Loucy (cell line): ENCODE results near the gene UBE2D2.
"Not testable (repeated sequence)": the region's sequence is repeated elsewhere in the genome, so short reads cannot be mapped to it uniquely, and the experiment has no call there.

Experiments
- H2AFZ ChIP-seq: fragments of 200-600 bp; sonication (generic); 2 replicates; pipeline ENCODE4 v1.6.0; 2016; ENCODE audit warnings: antibody characterized with exemption, mild to moderate bottlenecking, low read length, moderate library complexity
- H3F3A ChIP-seq: fragments of 200-600 bp; 2 replicates; pipeline ENCODE4 v1.6.0; 2016; ENCODE audit warnings: antibody characterized with exemption, low read depth, mild to moderate bottlenecking
- H3K27me3 ChIP-seq: fragments of 200-600 bp; sonication (generic); 2 replicates; pipeline ENCODE4 v1.6.1; 2014; ENCODE audit warnings: low read length, mild to moderate bottlenecking; ENCODE audit not compliant: insufficient read depth, poor library complexity, severe bottlenecking
- H3K36me3 ChIP-seq: fragments of 200-600 bp; sonication (generic); 2 replicates; pipeline ENCODE4 v1.6.1; 2016; ENCODE audit warnings: low read length; ENCODE audit not compliant: insufficient read depth
- H3K4me1 ChIP-seq: fragments of 200-600 bp; sonication (generic); 2 replicates; pipeline ENCODE4 v1.5.1; 2014; ENCODE audit warnings: low read length, mild to moderate bottlenecking; ENCODE audit not compliant: insufficient read depth, poor library complexity, severe bottlenecking
- H3K4me2 ChIP-seq: fragments of 200-600 bp; sonication (generic); 2 replicates; pipeline ENCODE4 v1.6.0; 2014; ENCODE audit warnings: antibody characterized with exemption, low read length, low read depth, mild to moderate bottlenecking; ENCODE audit not compliant: poor library complexity, severe bottlenecking
- H3K4me3 ChIP-seq: fragments of 200-600 bp; sonication (generic); 2 replicates; pipeline ENCODE4 v1.5.1; 2014; ENCODE audit warnings: low read length, mild to moderate bottlenecking, mixed read lengths; ENCODE audit not compliant: poor library complexity, severe bottlenecking
- H3K79me2 ChIP-seq: fragments of 200-600 bp; sonication (generic); 2 replicates; pipeline ENCODE4 v1.6.1; 2014; ENCODE audit warnings: low read length; ENCODE audit not compliant: insufficient read depth
- H3K9ac ChIP-seq: fragments of 200-600 bp; sonication (generic); 2 replicates; pipeline ENCODE4 v1.6.0; 2014; ENCODE audit warnings: mild to moderate bottlenecking, low read depth, low read length, moderate library complexity; ENCODE audit not compliant: poor library complexity, severe bottlenecking
- H3K9me2 ChIP-seq: fragments of 200-600 bp; sonication (generic); replicated peaks from 2 replicates; pipeline ENCODE4 v1.6.1; 2016; ENCODE audit warnings: low read depth, low read length, mixed read lengths
- H3K9me3 ChIP-seq: fragments of 200-600 bp; sonication (generic); 2 replicates; pipeline ENCODE4 v1.6.1; 2014; ENCODE audit warnings: mild to moderate bottlenecking, antibody characterized with exemption, low read length, low read depth; ENCODE audit not compliant: insufficient read depth
- H4K20me1 ChIP-seq: fragments of 200-600 bp; sonication (generic); 2 replicates; pipeline ENCODE4 v1.6.0; 2014; ENCODE audit warnings: antibody characterized with exemption, low read length, mild to moderate bottlenecking; ENCODE audit not compliant: insufficient read depth, poor library complexity, severe bottlenecking
- EZH2phosphoT487 ChIP-seq: fragments of 200-600 bp; IDR thresholded peaks from 2 replicates; pipeline ENCODE4 v1.6.1; 2018; ENCODE audit warnings: antibody characterized with exemption, mild to moderate bottlenecking, moderate library complexity, borderline replicate concordance
- TF ChIP-seq, protein P1 (sequence below): fragments of 200-600 bp; sonication (generic); conservative IDR thresholded peaks from 2 replicates; pipeline ENCODE4 v1.5.1; 2014; ENCODE audit warnings: mild to moderate bottlenecking, antibody characterized with exemption, low read length

UBE2D2 gene

DNA sequence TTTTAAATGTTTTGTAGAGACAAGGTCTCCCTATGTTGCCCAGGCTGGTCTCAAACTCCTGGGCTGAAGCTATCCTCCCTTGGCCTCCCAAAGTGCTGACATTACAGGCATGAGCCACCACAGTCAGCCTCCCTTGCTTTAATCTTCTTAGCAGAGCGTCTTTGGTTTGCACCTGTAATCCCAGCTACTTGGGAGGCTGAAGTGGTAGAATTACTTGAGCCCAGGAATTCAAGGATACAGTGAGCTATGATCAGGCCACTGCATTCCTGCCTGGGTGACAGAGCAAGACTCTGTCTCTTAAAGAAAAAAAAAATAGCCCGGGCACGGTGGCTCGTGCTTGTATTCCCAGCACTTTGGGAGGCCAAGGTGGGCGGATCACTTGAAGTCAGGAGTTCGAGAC lies 27.8 kb downstream of the UBE2D2 start:
- H3K9me2 ChIP-seq: no peaks in the 10 kb centered on the region
- no peak overlapping the region for H2AFZ ChIP-seq
- H3K4me1 ChIP-seq: no peaks in the 10 kb centered on the region
- no peaks in the 10 kb centered on the region for H3K9me3 ChIP-seq
- no peaks in the 10 kb centered on the region for H3K27me3 ChIP-seq
- no peak overlapping the region for H3K4me3 ChIP-seq
- peaks cover 75% of the 10 kb centered on the region for H4K20me1 ChIP-seq
- peaks cover 21% of the 10 kb centered on the region for H3K36me3 ChIP-seq
- H3F3A ChIP-seq: no peaks in the 10 kb centered on the region
- TF ChIP-seq, protein P1, sequence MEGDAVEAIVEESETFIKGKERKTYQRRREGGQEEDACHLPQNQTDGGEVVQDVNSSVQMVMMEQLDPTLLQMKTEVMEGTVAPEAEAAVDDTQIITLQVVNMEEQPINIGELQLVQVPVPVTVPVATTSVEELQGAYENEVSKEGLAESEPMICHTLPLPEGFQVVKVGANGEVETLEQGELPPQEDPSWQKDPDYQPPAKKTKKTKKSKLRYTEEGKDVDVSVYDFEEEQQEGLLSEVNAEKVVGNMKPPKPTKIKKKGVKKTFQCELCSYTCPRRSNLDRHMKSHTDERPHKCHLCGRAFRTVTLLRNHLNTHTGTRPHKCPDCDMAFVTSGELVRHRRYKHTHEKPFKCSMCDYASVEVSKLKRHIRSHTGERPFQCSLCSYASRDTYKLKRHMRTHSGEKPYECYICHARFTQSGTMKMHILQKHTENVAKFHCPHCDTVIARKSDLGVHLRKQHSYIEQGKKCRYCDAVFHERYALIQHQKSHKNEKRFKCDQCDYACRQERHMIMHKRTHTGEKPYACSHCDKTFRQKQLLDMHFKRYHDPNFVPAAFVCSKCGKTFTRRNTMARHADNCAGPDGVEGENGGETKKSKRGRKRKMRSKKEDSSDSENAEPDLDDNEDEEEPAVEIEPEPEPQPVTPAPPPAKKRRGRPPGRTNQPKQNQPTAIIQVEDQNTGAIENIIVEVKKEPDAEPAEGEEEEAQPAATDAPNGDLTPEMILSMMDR: no peak
- no peak overlapping the region for H3K4me2 ChIP-seq
- H3K9ac ChIP-seq: no peak overlapping the region
- H3K79me2 ChIP-seq: peaks cover 97% of the 10 kb centered on the region

DNA sequence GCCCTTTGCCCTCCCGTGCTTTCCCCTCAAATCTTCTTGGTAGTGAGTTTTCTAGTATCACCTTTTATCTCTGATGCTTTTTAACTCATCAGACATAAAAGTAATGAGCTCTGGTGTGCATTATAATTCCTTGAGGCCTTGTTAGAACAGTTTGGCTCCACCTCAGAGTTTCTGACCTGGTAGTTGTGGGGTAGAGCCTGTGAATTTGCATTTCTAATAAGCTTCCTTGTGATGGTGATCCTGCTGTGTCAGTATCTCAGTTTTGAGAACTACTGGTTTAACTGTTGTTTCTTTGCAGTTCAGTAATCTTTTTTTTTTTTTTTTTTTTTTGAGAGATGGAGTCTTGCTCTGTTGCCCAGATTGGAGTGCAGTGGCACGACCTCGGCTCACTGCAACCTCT lies 31.1 kb downstream of the UBE2D2 start:
- H3K4me1 ChIP-seq: no peaks in the 10 kb centered on the region
- TF ChIP-seq EZH2phosphoT487: no peak
- TF ChIP-seq, protein P1: no peak
- no peaks in the 10 kb centered on the region for H3K9me2 ChIP-seq
- peaks cover 94% of the 10 kb centered on the region for H3K79me2 ChIP-seq
- no peak overlapping the region for H3K4me3 ChIP-seq
- no peak overlapping the region for H3K4me2 ChIP-seq
- peaks cover 2% of the 10 kb centered on the region for H3F3A ChIP-seq
- no peak overlapping the region for H3K9ac ChIP-seq
- no peak overlapping the region for H2AFZ ChIP-seq
- H3K36me3 ChIP-seq: peaks cover 9% of the 10 kb centered on the region
- H4K20me1 ChIP-seq: peaks cover 74% of the 10 kb centered on the region
- no peaks in the 10 kb centered on the region for H3K9me3 ChIP-seq
- no peaks in the 10 kb centered on the region for H3K27me3 ChIP-seq

DNA sequence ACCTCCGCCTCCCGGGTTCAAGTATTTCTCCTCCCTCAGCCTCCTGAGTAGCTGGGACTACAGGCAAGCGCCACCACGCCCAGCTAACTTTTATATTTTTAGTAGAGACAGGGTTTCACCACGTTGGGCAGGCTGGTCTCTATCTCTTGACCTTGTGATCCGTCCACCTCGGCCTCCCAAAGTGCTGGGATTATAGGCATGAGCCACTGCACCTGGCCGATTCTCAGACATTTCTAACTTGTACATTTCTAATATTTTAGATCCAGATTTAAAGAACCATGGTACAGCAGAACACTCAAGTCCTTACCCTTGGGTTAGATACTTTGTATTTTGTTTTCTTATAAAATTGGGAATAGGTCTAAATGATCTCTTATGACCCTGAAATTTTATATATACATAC lies 31.9 kb downstream of the UBE2D2 start:
- H3K9ac ChIP-seq, H3K4me3 ChIP-seq, H3K9me3 ChIP-seq, H3K9me2 ChIP-seq, H3K36me3 ChIP-seq, H3K27me3 ChIP-seq, H3F3A ChIP-seq, H3K4me2 ChIP-seq, H3K4me1 ChIP-seq, H2AFZ ChIP-seq: not testable (repeated sequence)
- Histone ChIP-seq H4K20me1 (peaks cover 76% of the 10 kb centered on the region), H3K79me2 (peaks cover 94% of the 10 kb centered on the region)

DNA sequence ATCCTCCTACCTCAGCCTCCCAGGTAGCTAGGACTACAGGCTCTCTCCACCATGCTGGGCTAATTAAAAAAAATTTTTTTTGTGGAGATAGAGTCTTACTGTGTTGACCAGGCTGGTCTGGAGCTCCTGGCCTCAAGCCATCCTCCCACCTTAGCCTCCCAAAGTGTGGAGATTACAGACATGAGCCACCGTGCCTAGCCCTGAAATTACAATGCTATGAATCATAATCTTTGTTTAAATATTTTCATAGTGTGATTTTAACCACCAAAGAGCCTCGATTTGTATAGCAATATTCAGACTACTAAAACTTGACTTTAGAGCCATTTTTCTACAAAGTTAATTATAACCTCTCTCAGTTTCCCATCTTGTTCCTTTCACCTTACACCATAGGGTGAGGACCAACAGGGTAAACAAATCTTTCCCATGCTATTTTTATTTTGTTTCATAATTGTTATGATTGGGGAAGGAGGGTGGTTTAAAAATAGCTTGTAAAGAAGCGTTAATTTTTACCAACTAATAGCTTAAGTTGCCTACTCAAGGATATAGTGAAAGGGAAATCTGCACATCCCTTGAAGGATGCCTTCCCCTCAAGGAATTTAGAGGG lies 32.7 kb downstream of the UBE2D2 start:
- Histone ChIP-seq H3K9me3 (no peaks in the 10 kb centered on the region), H3K79me2 (peaks cover 94% of the 10 kb centered on the region), H3K4me1 (peaks cover 4% of the 10 kb centered on the region), H2AFZ (no peak overlapping the region), H3K36me3 (peaks cover 6% of the 10 kb centered on the region), H3K9me2 (no peaks in the 10 kb centered on the region), H4K20me1 (peaks cover 70% of the 10 kb centered on the region), H3F3A (peaks cover 6% of the 10 kb centered on the region), H3K27me3 (no peaks in the 10 kb centered on the region), H3K9ac (no peak overlapping the region), H3K4me3 (no peak overlapping the region), H3K4me2 (no peak overlapping the region)
- TF ChIP-seq, protein P1: no peak
- no peak for TF ChIP-seq EZH2phosphoT487
